ENCODE measurements around the gene IGSF5.

IGSF5 gene

DNA sequence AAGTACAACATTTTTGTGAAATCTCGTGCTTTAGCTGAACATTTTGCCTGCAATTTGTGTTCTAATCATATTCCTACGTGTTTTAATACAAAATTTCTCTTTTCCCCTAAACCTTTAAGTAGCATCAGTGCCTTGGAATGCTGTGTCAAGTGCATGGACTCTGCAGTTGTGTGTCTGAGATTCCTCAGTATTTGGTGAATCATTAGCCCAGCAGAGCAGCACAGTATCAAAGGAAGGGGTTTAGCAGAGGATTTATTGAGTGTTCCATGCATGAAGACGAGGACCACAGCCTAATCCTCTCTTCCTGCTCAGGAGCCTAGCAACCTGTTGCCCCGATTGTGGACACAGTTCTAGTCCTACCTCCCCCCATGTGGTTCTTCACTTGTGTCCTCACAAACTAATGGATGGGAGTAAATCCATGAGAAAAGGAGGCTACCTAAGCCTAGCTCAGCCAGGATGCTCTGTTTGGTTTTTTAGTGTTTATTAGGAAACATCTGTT, 92.9 kb downstream of the IGSF5 start:
- TF ChIP-seq, protein P1, sequence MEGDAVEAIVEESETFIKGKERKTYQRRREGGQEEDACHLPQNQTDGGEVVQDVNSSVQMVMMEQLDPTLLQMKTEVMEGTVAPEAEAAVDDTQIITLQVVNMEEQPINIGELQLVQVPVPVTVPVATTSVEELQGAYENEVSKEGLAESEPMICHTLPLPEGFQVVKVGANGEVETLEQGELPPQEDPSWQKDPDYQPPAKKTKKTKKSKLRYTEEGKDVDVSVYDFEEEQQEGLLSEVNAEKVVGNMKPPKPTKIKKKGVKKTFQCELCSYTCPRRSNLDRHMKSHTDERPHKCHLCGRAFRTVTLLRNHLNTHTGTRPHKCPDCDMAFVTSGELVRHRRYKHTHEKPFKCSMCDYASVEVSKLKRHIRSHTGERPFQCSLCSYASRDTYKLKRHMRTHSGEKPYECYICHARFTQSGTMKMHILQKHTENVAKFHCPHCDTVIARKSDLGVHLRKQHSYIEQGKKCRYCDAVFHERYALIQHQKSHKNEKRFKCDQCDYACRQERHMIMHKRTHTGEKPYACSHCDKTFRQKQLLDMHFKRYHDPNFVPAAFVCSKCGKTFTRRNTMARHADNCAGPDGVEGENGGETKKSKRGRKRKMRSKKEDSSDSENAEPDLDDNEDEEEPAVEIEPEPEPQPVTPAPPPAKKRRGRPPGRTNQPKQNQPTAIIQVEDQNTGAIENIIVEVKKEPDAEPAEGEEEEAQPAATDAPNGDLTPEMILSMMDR (IDR thresholded peaks at IDR 0.05) = no peak

DNA sequence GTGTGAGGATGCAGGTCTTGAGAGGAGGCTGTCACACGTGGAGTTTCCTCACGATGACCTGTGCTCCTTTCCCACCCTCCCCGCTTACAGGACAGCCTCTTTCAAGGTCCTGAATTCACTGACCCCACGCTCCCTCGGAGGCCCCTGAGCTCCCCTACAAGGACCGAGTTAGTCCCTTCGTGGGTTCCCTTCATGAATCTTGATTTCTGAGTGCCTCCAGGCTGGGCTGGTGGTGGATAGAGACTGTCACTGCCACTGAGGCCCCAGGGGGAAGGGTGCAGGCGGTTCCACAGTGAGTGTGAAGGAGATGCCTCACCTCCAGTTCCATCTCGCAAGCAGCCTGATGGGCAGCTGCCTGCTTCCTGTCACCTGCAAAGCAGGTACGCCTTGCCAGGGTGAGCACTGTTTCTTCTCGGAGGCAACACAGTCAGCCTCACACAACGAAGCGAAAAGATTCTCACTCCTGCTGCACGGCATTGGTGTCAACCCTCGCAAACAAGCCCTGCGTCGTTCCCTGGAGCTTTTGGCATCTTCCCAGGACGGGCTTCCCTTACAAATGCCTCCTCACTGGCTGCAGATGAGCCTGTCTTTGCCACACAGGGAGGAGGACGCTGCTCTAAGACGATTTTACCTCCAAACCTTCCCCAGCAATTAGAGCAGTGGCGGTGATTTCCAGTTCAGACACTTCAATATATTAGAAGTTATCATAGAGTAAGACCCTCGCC, 95.6 kb downstream of the IGSF5 start:
- TF ChIP-seq, protein P1 (IDR thresholded peaks at IDR 0.05) = no peak

DNA sequence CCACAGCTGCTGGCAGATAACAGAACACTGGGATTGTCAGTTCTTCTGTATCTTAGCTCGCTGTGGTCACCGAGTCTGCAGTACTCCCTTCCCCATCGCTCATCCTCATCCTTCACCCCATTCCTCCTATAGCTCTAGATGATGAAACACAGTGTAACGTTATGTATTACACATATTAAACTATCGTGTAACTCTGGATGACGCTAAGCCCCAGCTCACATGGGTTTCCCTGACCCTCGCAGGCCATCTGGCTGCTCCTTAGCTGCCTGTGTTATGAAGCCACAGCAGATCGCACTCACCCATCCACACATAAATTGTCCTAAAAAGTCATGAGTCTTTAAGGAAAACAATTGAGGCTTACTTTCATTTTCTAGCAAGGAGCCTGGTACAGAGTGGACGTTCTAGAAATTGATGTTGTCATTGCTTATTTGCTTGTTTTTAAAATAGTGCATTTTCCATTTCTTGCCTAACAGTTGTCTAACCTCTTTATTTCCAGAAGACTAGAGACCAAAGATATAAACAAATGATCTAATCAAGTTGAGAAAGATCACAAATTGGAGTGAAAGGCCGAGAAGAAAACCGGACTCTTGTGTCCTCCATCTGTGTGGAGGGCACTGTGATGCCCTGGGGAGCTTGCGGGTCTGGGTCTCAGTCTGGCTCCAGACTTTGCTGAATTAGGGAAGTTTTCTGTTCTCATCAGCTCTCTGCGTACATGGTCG, 97.9 kb downstream of the IGSF5 start:
- TF ChIP-seq, protein P1 (IDR thresholded peaks at IDR 0.05) = no peak

DNA sequence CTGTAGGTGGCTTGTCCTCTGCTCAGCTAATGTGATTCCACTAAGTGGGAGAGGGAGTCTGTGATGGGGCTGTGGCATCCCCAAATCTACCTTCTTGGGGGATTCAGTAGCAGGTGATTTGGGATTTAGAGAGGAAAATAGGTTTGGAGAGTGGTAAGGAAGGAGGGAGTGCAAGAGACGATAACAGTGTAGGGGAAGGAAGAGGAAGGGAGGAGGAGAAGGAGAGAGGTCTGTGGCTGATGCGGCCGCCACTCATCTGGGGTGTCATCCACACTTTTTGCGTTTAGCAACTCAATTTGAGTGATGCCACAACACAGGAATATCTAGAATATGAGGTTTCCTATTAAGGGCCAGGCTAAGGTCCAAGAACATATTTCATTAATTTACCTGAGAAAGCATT, 98.5 kb downstream of the IGSF5 start:
- TF ChIP-seq, protein P1 (IDR thresholded peaks at IDR 0.05) = no peak

DNA sequence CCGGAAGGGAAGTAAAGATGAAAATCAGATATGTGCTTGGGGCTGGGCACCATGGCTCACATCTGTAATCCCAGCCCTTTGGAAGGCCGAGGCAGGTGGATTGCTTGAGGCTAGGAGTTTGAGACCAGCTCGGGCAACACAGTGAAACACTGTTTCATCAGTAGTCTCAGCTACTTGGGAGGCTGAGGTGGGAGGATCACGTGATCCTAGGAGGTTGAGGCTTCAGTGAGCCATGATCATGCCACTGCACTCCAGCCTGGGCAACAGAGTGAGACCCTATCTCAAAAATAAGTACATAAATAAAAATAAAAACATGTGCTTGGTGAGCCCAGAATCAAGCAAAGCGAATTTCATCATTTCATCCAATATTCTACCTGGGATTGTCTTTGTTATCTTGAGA, 98.9 kb downstream of the IGSF5 start:
- TF ChIP-seq, protein P1 (IDR thresholded peaks at IDR 0.05) = no peak

DNA sequence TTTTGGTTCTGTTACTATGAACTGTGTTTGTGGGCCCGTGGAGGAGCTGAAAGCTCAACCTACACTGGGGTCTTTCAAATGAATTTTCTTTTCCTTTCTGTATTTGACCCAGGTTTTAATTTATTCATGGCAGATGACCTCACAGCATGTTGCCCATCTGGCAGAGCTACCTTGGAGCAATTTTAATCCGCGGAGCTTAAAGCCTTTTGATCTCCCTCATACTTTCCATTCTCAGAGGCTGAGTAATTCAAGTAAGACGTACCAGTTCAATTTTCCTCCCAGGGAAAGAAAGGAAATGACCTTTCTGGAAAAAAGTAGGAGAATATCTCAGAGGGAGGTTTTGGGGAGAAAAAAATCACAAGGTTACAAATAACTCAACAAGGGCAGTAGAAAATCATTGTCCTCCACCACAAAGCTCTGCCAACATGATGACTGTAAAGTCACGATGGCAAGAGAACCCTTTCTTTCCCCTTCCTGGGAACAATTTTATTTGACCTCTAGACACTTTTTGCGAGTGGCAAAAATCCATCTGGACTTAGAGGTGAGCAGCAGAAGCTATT, 100.7 kb downstream of the IGSF5 start:
- TF ChIP-seq, protein P1 (IDR thresholded peaks at IDR 0.05) = no peak

DNA sequence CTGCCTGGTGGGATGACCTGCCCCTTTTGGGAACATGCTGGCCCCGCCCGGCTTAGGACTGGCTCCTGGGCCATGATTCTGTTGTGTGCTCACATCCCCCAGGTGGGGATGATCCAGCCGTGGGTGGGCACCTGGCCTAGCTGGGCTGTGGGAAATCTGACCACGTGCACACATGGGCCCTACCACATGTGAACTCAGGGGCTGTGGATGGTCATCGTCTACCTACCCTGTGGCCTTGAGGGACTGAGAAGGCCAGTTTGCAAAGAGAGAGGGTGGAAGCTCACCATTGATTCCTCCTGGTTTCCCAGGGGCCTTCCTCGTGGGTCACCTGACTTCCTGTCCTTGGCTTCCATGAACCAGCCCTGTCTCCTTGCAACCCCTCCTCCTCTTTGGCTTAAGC, 102.9 kb downstream of the IGSF5 start:
- TF ChIP-seq, protein P1 (IDR thresholded peaks at IDR 0.05) = no peak
